HEK293 (cell line): ENCODE results near the gene AURKA.

Experiments used
- CTCF ChIP-seq: fragments of 450-650 bp; formaldehyde crosslinking; IDR thresholded peaks from 2 replicates; pipeline ENCODE4 v1.5.1; 2016; ENCODE audit warnings: missing biosample characterization, missing genetic modification characterization
- HOXD13 ChIP-seq: sonication (generic); formaldehyde crosslinking; IDR thresholded peaks from 2 replicates; pipeline ENCODE4 v1.8.0; 2022; ENCODE audit warnings: missing genetic modification reagents, borderline replicate concordance
- REST ChIP-seq: fragments of 450-650 bp; formaldehyde crosslinking; IDR thresholded peaks from 2 replicates; pipeline ENCODE4 v1.5.1; 2016; ENCODE audit warnings: missing biosample characterization, missing genetic modification characterization
- ZNF324 ChIP-seq: fragments of 450-650 bp; formaldehyde crosslinking; IDR thresholded peaks from 2 replicates; pipeline ENCODE4 v1.5.1; 2016; ENCODE audit warnings: missing biosample characterization, missing genetic modification characterization
- ZNF335 ChIP-seq: fragments of 450-650 bp; formaldehyde crosslinking; conservative IDR thresholded peaks from 2 replicates; pipeline ENCODE4 v1.5.1; 2016; ENCODE audit warnings: missing biosample characterization, missing genetic modification characterization
- ZNF37A ChIP-seq: fragments of 450-650 bp; IDR thresholded peaks from 2 replicates; pipeline ENCODE4 v1.5.1; 2018; ENCODE audit warnings: missing biosample characterization, missing genetic modification characterization
- ZNF530 ChIP-seq: fragments of 450-650 bp; formaldehyde crosslinking; IDR thresholded peaks from 2 replicates; pipeline ENCODE4 v1.5.1; 2016; ENCODE audit warnings: low read depth, missing biosample characterization, missing genetic modification characterization
- ZNF791 ChIP-seq: fragments of 450-650 bp; formaldehyde crosslinking; IDR thresholded peaks from 2 replicates; pipeline ENCODE4 v1.5.1; 2016; ENCODE audit warnings: missing biosample characterization, missing genetic modification characterization

GRCh38 chr20:56360908-56361205 is 31.2 kb downstream of the AURKA start:
- TF ChIP-seq CTCF (tag by site-specific recombination) (no peak), ZNF335 (tag by site-specific recombination) (no peak), ZNF37A (no peak), ZNF530 (tag by site-specific recombination) (no peak), ZNF324 (tag by site-specific recombination) (no peak), REST (no peak), ZNF791 (tag by site-specific recombination) (no peak), HOXD13 (CRISPR knock-in tag) (no peak)
